ENCODE data around the gene GPR87. TPM values are rescaled to one million over a fixed set of nuclear protein-coding genes. Genes with fewer than 3 reads are reported as not detected.

Gene GPR87
- total RNA-seq, 1 donor from 2014 or later: 0.62 TPM

GRCh38 chr3:151312972-151313371, 3.6 kb downstream of the GPR87 start:
- H3K27me3 Mint-ChIP-seq (ENCODE audit: insufficient read depth): no peaks in the 10 kb centered on the region
- no peak for DNase-seq (ENCODE audit: low spot score)
- intact Hi-C loops (cut with micrococcal nuclease): no loop called here
- no peaks in the 10 kb centered on the region for H3K9me3 Mint-ChIP-seq
- no peak overlapping the region for H3K27ac Mint-ChIP-seq
- no peaks in the 10 kb centered on the region for H3K36me3 Mint-ChIP-seq (ENCODE audit: low read depth)
- peaks cover 20% of the 10 kb centered on the region for H3K4me1 Mint-ChIP-seq (ENCODE audit: low read depth)
- H3K4me3 Mint-ChIP-seq: no peak overlapping the region

GRCh38 chr3:151309566-151309965, 7.1 kb downstream of the GPR87 start:
- Mint-ChIP-seq H3K27me3 (ENCODE audit: insufficient read depth) (no peaks in the 10 kb centered on the region), H3K4me1 (ENCODE audit: low read depth) (peaks cover 36% of the 10 kb centered on the region), H3K27ac (no peak overlapping the region), H3K4me3 (no peak overlapping the region), H3K36me3 (ENCODE audit: low read depth) (no peaks in the 10 kb centered on the region), H3K9me3 (no peaks in the 10 kb centered on the region)
- DNase-seq (ENCODE audit: low spot score): no peak
- intact Hi-C loops (cut with micrococcal nuclease): loop anchor here (5.0 to 10.0 kb wide), 4 partner anchors 522 to 965 kb away; partner anchors contain the start of gene SIAH2

DNA sequence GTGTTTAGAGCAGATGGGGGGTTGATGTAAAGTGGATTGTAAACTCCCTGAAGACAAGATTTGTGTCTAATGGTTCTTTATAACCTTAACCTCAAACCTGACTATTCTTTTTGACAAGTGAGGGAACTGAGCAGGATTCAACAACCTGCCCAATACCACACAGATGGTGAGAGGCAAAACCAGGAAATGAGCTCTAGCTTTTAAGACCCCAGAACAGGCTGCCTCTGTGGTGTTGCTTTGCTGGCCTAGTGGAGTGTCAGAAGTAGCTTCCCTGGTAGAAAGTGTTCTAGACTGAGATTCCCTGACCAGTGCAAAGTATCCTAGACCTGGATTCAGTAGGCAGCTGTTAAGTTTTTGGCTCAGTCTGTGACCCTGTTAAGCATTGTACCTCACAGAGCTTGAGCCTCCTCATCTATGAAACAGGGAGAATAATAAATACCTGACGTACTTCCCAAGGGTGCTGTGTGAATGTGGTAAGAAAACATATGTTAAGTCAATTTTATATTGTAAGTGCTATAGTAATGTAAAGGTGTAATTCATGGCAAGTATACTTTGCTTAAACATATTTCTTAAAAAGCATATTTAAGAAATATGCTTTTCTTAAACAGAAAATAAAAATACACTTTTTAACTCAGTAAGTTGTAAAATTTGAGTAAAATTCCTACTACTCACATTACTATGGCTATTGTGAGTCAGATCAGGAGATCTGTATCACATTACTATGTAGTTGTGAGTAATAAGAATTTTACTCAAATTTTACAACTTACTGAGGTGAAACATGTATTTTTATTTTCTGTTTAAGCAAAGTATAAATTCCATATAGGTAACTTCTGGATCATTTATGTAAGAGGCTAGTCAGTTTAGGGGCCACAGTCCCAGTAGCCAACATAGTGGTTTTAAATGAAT, 8.8 kb downstream of the GPR87 start:
- no peaks in the 10 kb centered on the region for H3K9me3 Mint-ChIP-seq
- H3K27ac Mint-ChIP-seq: peak overlapping the region; percentile 19
- DNase-seq (ENCODE audit: low spot score): no peak
- no peak overlapping the region for H3K4me3 Mint-ChIP-seq
- intact Hi-C loops (cut with micrococcal nuclease): loop anchor here (5.0 to 10.0 kb wide), 4 partner anchors 521 to 967 kb away; partner anchors contain the start of gene SIAH2
- peaks cover 47% of the 10 kb centered on the region for H3K4me1 Mint-ChIP-seq (ENCODE audit: low read depth)
- no peaks in the 10 kb centered on the region for H3K36me3 Mint-ChIP-seq (ENCODE audit: low read depth)
- no peaks in the 10 kb centered on the region for H3K27me3 Mint-ChIP-seq (ENCODE audit: insufficient read depth)

- Mint-ChIP-seq H3K4me3 (no peak overlapping the region), H3K27ac (no peak overlapping the region), H3K27me3 (ENCODE audit: insufficient read depth) (peaks cover 3% of the 10 kb centered on the region), H3K9me3 (no peaks in the 10 kb centered on the region), H3K36me3 (ENCODE audit: low read depth) (no peaks in the 10 kb centered on the region), H3K4me1 (ENCODE audit: low read depth) (peaks cover 53% of the 10 kb centered on the region)
- no peak for DNase-seq (ENCODE audit: low spot score)
- intact Hi-C loops (cut with micrococcal nuclease): loop anchor here (5.0 to 10.0 kb wide), 4 partner anchors 520 to 968 kb away; partner anchors contain the start of gene SIAH2
These were observed 9.5 kb downstream of the GPR87 start for GRCh38 chr3:151307131-151307530.

- Mint-ChIP-seq H3K27me3 (ENCODE audit: insufficient read depth) (peaks cover 3% of the 10 kb centered on the region), H3K27ac (peak overlapping the region; percentile 70), H3K9me3 (no peaks in the 10 kb centered on the region), H3K4me1 (ENCODE audit: low read depth) (peaks cover 61% of the 10 kb centered on the region), H3K36me3 (ENCODE audit: low read depth) (no peaks in the 10 kb centered on the region), H3K4me3 (peak overlapping the region; percentile 5)
- DNase-seq (ENCODE audit: low spot score): no peak
- intact Hi-C loops (cut with micrococcal nuclease): loop anchor here (5.0 to 10.0 kb wide), 4 partner anchors 519 to 969 kb away; partner anchors contain the start of gene SIAH2
These were observed 10.3 kb downstream of the GPR87 start for GRCh38 chr3:151306168-151306810.

DNA sequence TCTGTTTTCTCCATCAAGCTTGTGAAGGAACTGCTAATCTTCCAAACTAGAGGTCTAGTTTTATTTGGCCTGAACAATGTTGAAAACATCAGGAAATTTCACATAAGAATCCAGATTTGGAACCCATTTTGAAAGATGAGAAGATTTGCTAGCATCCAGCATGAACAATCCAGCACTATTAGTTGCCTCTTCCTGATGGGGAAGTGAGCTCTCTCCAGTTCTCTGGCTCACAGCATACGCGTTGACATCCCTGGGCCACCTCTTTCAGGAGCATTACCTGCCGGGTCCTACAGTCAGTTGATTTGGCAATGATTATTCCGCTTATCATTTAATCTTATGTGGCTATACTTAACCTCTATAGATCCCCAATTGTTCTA, 10.9 kb downstream of the GPR87 start:
- H3K27me3 Mint-ChIP-seq (ENCODE audit: insufficient read depth): peaks cover 3% of the 10 kb centered on the region
- peaks cover 63% of the 10 kb centered on the region for H3K4me1 Mint-ChIP-seq (ENCODE audit: low read depth)
- H3K27ac Mint-ChIP-seq: peak overlapping the region; percentile 70
- intact Hi-C loops (cut with micrococcal nuclease): loop anchor here (1.0 to 10.0 kb wide), 9 partner anchors 11 to 1387 kb away; partner anchors contain the start of genes GPR87 and SIAH2
- no peak for DNase-seq (ENCODE audit: low spot score)
- H3K36me3 Mint-ChIP-seq (ENCODE audit: low read depth): no peaks in the 10 kb centered on the region
- H3K4me3 Mint-ChIP-seq: peak overlapping the region; percentile 5
- no peaks in the 10 kb centered on the region for H3K9me3 Mint-ChIP-seq

DNA sequence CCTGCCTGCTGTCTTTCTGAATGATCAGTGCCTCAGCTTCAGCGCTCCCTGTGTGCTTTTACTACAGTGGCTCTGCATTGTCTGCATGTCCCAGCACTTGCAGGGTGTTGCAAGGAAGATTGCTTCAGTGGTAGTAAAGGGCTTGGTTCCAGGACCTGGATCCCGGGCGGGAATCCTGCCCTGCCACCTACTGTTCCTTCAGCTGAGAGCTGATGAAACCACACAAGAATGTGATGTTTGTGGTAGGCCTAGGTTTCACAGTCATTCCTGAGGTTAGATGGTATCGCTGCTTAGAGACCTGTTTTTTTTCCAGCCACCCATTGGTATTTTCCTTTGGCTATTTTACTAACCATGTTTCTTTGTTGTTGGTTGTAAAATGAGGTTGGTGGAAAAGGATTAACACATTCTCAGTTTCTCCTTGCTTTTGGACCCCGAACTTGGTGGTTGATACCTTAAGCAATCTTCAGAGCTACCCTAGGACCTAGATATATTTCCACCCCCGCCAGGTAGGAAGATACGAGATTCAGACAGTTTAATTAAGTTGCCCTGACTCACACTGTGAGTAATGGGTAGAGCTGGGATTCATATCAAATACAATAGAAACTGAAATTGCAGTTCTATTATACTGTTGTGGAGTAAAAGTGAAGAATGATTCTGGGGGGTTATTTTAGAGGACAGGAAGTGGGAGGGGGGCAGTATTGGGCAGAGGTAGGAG, 11.4 kb downstream of the GPR87 start:
- Mint-ChIP-seq H3K4me1 (ENCODE audit: low read depth) (peaks cover 63% of the 10 kb centered on the region), H3K36me3 (ENCODE audit: low read depth) (no peaks in the 10 kb centered on the region), H3K27ac (peak overlapping the region; percentile 70), H3K4me3 (peak overlapping the region; percentile 5), H3K27me3 (ENCODE audit: insufficient read depth) (peaks cover 3% of the 10 kb centered on the region), H3K9me3 (no peaks in the 10 kb centered on the region)
- DNase-seq (ENCODE audit: low spot score): no peak
- intact Hi-C loops (cut with micrococcal nuclease): loop anchor here (1.0 to 10.0 kb wide), 9 partner anchors 11 to 1388 kb away; partner anchors contain the start of genes GPR87 and SIAH2

GRCh38 chr3:151303751-151304150, 12.9 kb downstream of the GPR87 start:
- intact Hi-C loops (cut with micrococcal nuclease): loop anchor here (2.0 to 10.0 kb wide), 3 partner anchors 17 to 1389 kb away; no protein-coding TSS in a partner anchor
- no peak for DNase-seq (ENCODE audit: low spot score)
- Mint-ChIP-seq H3K9me3 (no peaks in the 10 kb centered on the region), H3K27me3 (ENCODE audit: insufficient read depth) (peaks cover 3% of the 10 kb centered on the region), H3K27ac (no peak overlapping the region), H3K4me3 (no peak overlapping the region), H3K36me3 (ENCODE audit: low read depth) (no peaks in the 10 kb centered on the region), H3K4me1 (ENCODE audit: low read depth) (peaks cover 63% of the 10 kb centered on the region)

GRCh38 chr3:151301787-151302186, 14.8 kb downstream of the GPR87 start:
- H3K4me1 Mint-ChIP-seq (ENCODE audit: low read depth): peaks cover 50% of the 10 kb centered on the region
- DNase-seq (ENCODE audit: low spot score): no peak
- intact Hi-C loops (cut with micrococcal nuclease): loop anchor here (1.0 to 10.0 kb wide), 2 partner anchors 17 to 973 kb away; no protein-coding TSS in a partner anchor
- peaks cover 7% of the 10 kb centered on the region for H3K27me3 Mint-ChIP-seq (ENCODE audit: insufficient read depth)
- H3K27ac Mint-ChIP-seq: peak overlapping the region; percentile 5
- H3K36me3 Mint-ChIP-seq (ENCODE audit: low read depth): no peaks in the 10 kb centered on the region
- no peaks in the 10 kb centered on the region for H3K9me3 Mint-ChIP-seq
- no peak overlapping the region for H3K4me3 Mint-ChIP-seq

DNA sequence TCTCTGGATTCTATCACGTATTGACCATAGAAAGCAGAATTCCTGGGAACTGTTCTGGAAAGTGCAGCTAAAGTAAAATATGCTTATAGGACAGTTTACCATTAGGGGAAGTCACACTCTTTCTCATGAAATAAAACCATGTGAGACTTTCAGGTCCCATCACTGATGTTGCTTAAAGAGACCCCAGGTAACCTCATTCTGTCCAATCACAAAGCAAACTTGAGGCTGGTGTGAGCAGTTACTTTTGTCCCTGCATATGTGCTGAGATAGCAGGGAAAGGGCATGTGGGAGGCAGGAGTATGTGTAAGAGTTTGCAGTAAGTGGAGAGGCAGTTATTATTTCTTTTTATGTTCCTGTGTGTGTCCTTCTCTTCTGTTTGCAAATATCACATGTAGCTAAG, 16.1 kb downstream of the GPR87 start:
- Mint-ChIP-seq H3K27ac (no peak overlapping the region), H3K36me3 (ENCODE audit: low read depth) (no peaks in the 10 kb centered on the region), H3K9me3 (no peaks in the 10 kb centered on the region), H3K4me3 (no peak overlapping the region), H3K4me1 (ENCODE audit: low read depth) (peaks cover 37% of the 10 kb centered on the region), H3K27me3 (ENCODE audit: insufficient read depth) (peaks cover 7% of the 10 kb centered on the region)
- DNase-seq (ENCODE audit: low spot score): no peak
- intact Hi-C loops (cut with micrococcal nuclease): loop anchor here (10.0 kb wide), 1 partner anchor 974 kb away; no protein-coding TSS in a partner anchor

GRCh38 chr3:151299006-151299405, 17.6 kb downstream of the GPR87 start:
- no peak overlapping the region for H3K4me3 Mint-ChIP-seq
- intact Hi-C loops (cut with micrococcal nuclease): no loop called here

DNA sequence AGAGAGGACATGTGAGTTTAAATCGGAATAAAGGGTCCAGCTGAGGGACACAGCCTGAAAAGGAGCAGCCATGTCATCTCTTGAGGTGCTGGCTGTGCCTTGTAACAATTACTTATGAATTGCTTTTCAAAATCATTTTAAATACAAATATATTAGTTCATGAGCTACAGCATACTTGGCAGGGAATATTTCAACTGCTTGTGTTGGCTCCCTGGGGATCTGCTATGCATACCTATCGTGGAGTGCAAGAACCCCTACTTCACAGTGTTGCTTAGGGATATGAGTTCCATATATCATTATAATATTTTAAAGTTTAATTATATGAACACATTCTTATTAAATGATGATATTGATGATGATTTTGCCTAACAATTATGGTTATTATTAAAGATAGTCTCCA, 19.2 kb downstream of the GPR87 start:
- H3K27ac Mint-ChIP-seq: no peak overlapping the region
- intact Hi-C loops (cut with micrococcal nuclease): no loop called here
- no peak overlapping the region for H3K4me3 Mint-ChIP-seq
- peaks cover 7% of the 10 kb centered on the region for H3K27me3 Mint-ChIP-seq (ENCODE audit: insufficient read depth)
- H3K9me3 Mint-ChIP-seq: no peaks in the 10 kb centered on the region
- no peaks in the 10 kb centered on the region for H3K36me3 Mint-ChIP-seq (ENCODE audit: low read depth)
- peaks cover 12% of the 10 kb centered on the region for H3K4me1 Mint-ChIP-seq (ENCODE audit: low read depth)
- no peak for DNase-seq (ENCODE audit: low spot score)

More at GRCh38 chr3:151299006-151299405, 17.6 kb downstream of the GPR87 start:
- Mint-ChIP-seq H3K36me3 (ENCODE audit: low read depth) (no peaks in the 10 kb centered on the region), H3K9me3 (no peaks in the 10 kb centered on the region), H3K27ac (no peak overlapping the region), H3K4me1 (ENCODE audit: low read depth) (peaks cover 25% of the 10 kb centered on the region), H3K27me3 (ENCODE audit: insufficient read depth) (peaks cover 7% of the 10 kb centered on the region)
- no peak for DNase-seq (ENCODE audit: low spot score)

Data from activated T-helper 1 cell treated with anti-CD3 and anti-CD28 coated beads, Interleukin-12 subunit alpha, Interleukin-12 subunit beta, Interleukin-2, Interleukin-4 antibody, amounts not matched to agents 30 ng/mL and 10 ng/mL and 1 ng/mL, durations not matched to agents 14 hours and 24 hours and 36 hours (primary cell).